GM19468 (cell line): Measurements from ENCODE around the gene GRM7.

Source experiments
- ATAC-seq: cut with Tn5 transposase; IDR thresholded peaks from one replicate; pipeline ENCODE4 v1.9.1; 2021; ENCODE audit warnings: mild to moderate bottlenecking, moderate library complexity, moderate number of reproducible peaks; ENCODE audit not compliant: unreplicated experiment; ENCODE audit errors: extremely low read depth

Gene GRM7

GRCh38 chr3:7684182-7684715 lies 823.3 kb downstream of the GRM7 start:
- no peak for ATAC-seq

- no peak for ATAC-seq
Observed at GRCh38 chr3:7687428-7688147, 826.7 kb downstream of the GRM7 start.

DNA sequence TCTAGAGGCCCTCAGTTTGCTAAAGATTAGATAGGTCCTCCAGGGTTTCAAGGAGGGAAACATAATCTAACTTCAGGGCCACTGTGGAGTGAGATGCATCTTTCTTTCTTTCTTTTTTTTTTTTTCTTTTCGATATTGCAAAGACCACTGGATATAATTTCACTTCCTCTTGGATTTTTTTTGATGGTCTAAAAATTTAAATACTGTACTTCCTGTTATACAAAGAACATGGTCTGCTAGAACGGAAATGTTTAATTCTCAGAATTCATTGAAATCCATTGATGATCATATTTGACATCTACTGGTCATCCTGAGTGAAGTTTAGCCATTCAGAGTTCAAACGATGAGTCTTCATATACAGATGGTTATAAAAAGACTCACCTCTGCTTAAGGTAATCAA lies 832.0 kb downstream of the GRM7 start:
- ATAC-seq, result no peak

- no peak for ATAC-seq
Observed at GRCh38 chr3:7693976-7694375, 833.1 kb downstream of the GRM7 start.

DNA sequence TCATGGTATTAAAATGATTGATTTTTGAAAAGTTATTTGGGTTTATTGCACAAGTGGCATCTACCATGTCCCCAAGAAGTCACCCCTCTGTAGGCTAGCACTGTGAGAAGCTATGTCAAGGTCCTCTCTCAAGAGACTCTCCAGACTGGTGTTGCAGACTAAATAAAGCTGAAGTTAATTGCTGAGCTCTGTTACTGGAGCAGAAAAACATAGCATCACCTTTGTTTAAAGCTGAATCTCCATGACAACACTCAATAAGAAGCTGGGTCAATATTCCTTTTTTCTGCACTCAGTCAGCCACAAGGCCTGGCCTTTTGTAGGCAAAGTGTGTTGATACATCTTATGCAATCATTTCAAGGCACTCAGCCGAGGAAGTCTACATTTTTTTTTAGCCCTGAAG lies 834.1 kb downstream of the GRM7 start:
- no peak for ATAC-seq

- no peak for ATAC-seq
Observed at GRCh38 chr3:7696320-7696719, 835.4 kb downstream of the GRM7 start.

GRCh38 chr3:7697548-7697947 lies 836.6 kb downstream of the GRM7 start:
- ATAC-seq, result no peak

DNA sequence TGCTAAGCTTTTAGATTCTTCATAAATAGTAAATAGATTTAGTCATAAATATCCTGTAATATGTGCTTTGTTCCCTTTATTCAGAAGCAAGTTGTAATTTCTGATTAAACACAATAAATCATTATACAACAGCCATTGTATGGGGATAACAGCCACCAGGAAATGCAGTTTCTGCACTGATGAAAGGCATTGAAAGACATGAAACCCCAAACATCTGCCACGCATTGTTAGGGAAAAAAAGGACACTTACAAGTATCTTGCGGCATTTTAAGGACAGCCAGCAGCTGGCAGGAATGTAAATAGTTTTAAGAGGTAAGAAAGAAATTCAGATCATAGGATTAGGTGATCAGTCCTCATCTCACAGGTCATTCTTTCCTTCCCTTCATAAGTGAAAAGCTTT lies 839.6 kb downstream of the GRM7 start:
- ATAC-seq, result no peak

DNA sequence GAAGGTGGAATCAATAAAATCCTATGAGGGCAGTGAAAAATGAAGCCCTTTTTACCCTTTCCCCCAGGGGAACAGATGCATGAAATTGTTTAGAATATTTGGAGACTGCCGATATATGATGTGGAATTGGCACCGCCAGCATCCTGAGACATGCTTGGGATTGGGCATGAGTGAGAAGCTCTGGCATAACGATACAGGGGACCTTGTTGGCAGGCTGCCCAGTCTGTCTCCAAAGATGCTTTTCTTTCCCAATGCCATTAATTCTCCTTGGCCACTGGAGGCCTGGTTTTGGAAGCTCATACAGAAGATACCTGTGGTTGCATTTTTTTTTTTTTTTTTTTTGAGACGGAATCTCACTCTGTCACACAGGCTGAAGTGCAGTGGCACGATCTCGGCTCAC lies 840.1 kb downstream of the GRM7 start:
- no peak for ATAC-seq

DNA sequence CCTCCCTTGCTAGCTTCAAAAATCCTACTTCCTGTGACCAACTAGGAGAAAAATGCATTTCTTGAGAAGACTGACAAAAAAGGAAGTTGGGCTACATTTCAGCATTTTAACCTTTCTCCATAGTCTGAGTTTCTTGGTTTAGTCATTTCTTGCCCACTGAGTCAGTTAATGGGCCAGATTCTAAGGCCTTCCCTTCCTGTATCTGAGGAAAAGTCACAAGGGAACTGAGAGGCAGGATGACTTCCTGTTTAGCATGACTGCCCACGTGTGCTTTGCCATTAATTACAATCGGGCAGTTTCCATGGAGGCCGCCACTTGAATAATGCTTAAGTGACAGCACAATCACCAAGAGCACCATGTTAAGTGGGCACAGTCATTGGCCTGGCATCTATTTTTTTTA lies 846.3 kb downstream of the GRM7 start:
- ATAC-seq, result no peak

DNA sequence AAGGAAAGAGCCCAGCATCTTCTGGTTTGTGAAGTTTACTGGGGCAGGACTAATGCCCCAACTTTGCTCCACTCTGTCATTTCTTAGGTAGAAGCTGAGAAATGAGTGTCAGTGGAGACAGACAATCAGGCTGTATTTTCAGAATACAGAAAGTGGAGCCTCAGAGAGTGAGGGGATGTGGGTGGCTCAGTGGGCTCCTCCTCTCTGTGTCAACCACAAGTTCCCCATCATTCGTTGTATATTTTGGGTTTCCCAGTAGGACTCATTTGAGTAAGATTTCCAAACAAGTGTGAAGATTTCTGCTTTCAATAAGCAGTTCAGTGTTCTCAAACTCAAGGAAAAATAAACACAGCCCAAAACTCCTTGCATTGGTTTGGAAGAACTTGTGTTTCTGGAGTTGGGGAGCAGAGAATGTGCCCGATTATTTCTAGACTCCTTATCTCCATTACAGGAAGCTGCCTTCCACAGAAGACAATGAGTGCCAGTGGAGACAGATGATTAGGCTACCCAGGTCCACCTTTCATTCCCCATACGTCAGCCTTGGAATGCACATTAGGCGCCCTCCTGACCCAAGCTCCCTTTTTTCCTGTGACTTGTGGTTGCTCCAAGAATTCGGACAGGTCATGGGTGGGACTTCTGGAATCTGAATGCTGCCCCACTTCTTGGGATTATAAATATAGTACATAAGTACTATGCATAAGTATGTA lies 848.6 kb downstream of the GRM7 start:
- no peak for ATAC-seq

DNA sequence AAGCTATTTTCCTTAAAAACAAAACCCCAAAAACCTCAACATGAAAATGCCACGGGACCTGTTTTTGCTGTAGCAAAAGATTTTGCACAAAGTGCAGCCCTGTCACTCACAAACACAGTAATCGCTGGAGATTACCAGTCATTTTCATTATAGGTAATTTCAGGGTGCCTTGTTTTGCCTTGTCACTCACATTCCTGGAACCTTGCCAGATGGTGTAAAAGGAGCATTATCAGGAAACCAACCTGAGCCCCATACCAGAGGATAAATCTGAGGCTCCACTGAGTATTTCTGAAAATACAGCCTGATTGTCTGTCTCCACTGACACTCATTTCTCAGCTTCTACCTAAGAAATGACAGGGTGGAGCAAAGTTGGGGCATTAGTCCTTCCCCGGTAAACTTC lies 849.4 kb downstream of the GRM7 start:
- no peak for ATAC-seq

DNA sequence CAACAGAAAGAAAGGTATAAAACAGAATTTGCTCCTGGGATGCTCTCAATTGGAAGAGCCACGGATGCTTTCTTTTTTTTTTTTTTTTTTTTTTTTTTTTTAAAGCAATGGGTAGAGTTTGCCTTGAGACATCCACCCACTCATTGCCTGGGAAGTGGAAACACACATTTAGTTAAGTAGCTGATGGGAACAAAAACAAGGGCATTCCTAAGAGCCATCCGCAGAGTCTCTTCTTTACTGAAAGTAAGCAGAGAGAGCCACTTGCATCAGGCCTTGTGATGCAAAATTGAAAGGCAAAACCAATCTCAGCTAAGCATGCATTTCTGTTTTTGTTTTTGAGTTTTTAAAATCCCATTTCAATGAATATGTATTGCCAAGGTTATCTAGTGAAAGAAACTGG lies 852.8 kb downstream of the GRM7 start:
- no peak for ATAC-seq

GRCh38 chr3:7720649-7721297 lies 859.9 kb downstream of the GRM7 start:
- ATAC-seq, result no peak

DNA sequence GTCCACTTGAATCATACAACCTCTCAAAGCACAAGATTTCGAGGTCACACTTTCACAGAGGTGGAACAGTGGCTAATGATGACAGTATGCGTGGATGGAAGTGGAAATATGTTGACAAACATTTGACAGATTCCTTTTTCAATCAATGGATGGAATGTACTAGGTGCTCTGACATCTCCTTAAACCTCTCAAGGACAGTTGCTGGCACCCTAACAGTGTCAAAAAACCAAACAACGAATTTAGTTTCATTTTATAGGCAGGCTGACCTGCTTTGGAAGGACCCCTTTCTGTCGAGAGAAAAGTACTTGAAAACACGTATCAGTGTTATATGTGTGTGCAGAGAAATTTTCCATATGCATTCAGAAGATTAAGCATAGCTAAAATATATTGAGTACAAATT lies 861.0 kb downstream of the GRM7 start:
- no peak for ATAC-seq

GRCh38 chr3:7728566-7729519 lies 867.9 kb downstream of the GRM7 start:
- ATAC-seq, result no peak

DNA sequence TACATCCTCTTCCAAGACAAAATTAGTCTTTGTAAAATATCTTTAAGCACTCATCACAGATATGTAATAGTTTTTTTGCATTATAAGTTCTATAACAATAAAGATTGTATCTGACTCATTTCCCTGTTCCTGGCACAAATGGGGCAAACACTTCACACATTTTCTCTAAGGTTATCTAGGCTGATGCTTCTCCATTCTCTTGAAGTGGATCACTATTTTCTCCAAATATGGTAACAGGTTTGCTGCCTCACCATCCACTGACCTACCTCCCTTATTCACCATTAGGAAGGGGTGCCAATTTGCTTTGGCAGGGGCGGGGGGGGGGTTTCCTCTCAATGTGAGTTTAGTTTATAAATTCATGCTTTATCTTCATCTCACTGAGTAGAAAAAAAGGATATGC lies 873.0 kb downstream of the GRM7 start:
- ATAC-seq, result no peak

DNA sequence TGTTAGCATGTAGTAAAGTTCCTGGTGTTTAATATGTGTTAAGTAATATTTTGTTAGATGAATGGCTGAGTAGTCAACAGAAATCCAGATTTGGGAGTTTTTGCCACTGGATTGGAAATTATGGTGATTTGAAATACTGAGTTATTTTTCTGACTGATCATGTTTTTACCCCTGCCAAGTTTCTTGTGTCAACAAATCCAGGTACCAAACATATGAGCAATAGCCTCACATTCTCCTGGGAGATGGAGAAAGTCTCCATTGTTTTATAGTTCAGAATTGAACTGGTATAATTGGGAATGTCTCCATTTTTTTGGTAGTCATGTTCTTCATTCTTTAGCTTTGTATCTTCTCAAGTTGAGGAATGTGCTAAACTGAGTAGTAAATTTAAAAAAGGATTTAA lies 873.5 kb downstream of the GRM7 start:
- no peak for ATAC-seq

DNA sequence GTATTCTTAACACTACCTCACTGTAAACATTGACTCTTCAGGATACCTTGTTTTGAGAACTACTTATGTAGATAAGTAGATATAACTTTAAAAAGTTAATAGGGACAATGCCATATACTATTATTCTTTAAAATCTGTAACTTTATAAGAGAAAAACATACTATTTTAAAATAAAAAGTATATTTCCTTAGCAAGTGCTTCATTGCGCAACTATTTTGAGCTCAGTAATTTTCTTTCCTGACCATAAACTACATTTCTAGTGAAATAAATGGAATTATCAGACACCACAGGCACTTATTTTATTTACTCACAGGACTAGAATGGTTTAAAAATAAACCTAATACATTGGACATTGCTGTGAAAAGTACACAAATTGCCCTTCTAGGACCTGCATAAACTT lies 876.3 kb downstream of the GRM7 start:
- no peak for ATAC-seq

GRCh38 chr3:7739754-7740153 lies 878.8 kb downstream of the GRM7 start:
- no peak for ATAC-seq
